Measurements from ENCODE around the gene CDHR3. TPM values are rescaled to one million over a fixed set of nuclear protein-coding genes. Genes with fewer than 3 reads are reported as not detected.
"Not testable (repeated sequence)": the region's sequence is repeated elsewhere in the genome, so short reads cannot be mapped to it uniquely, and the experiment has no call there.

The CDHR3 gene
- 0.99 TPM for polyA plus RNA-seq (2013, experiment 1 of 2; ENCODE audit: insufficient read length)
- polyA plus RNA-seq (2013, experiment 2 of 2; ENCODE audit: insufficient read length) = 1.6 TPM

DNA sequence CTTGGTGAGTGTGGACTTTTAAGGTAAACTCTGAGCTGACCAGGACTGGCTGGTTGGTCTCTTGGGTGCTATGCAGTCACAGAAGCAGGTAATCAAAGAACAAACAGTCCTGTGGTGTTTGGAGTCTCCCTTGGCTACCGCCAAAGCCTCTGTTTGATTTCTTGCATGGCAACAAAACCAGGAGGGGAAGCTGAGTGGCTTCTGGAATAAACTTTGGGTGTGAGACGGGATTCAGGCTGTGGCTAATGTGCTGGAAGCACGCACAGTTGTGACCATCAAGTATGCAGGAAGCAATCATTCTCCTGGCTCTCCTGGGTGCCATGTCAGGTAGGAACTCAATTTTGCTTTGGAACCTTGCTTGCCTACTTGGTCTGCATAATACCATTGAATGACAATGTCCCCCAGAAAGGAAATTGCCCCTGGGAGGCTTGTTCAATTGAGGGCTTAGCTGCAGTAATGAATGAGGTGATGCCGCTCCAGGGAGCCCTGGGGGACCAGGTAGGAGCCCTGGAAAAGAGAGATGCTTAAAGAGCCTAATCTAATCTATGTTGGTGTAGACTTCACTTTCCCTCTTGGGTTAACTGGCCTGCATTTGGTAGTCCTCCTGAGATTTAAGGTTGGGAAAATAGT lies at the start of gene CDHR3:
CDHR3 (plus strand) TSS at position 227 of the 630 bp plus-strand sequence; CDS start at position 282, 55 bp downstream.
- no peak for DNase-seq

DNA sequence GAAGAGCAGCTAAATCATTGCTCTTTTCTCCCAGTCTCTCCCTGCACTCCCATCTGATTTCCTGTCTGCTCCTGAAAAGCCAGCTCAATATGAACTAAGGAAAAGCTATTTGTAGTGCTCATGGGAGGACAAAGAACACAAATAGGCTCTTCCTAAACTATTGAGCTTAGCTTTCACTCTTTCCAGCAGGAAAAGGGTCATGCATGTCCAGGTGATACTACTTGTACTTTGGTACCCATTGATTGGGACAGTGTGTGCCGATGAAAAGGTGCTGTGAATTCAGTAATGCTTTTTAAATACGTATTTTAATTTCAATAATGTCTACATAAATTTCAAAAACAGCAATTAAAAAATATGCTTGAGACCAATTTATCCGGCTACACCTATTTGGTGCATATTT lies 49.1 kb upstream of the CDHR3 start:
- no peak for DNase-seq

GRCh38 chr7:105916603-105917002 lies 46.5 kb upstream of the CDHR3 start:
- DNase-seq = peak; percentile 49

GRCh38 chr7:105917659-105918058 lies 45.4 kb upstream of the CDHR3 start:
- DNase-seq = no peak

GRCh38 chr7:105920766-105921165 lies 42.3 kb upstream of the CDHR3 start:
- DNase-seq = peak; percentile 24

DNA sequence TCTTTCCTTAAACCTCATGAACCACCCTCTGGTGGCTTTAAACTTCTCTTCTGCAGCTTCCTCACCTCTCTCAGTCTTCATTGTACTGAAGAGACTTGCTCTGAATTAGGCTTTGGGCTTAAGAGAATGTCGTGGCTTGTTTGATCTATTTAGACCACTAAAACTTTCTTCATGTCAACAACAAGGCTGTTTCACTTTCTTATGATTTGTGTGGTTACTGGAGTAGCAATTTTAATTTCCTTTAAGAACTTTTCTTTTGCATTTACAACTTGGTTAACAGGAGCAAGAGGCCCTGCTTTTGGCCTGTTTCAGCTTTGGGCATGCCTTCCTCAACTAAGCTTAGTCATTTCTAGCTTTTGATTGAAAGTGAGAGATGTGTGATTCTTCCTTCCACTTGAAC lies 38.1 kb upstream of the CDHR3 start:
- no peak for DNase-seq

DNA sequence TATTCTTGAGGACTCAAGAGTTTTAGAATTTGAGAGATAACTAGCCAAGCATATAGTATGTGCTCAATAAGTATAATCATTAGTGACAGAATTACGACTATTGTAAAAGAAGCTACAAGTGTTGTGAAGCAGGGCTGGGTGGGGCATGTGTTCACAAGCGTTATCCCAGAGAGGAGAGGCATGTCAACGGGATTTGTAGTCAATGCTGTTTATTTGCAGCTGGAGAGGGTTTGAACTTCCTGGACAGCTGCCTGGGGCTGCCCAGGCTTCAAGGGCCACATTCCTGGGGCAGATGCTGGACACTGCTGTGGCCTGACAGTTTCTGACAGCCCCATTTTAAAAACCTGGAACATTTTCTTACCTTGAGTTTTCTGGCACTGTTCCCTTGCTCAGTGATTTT lies 36.9 kb upstream of the CDHR3 start:
- DNase-seq = no peak

GRCh38 chr7:105931179-105931578 lies 31.9 kb upstream of the CDHR3 start:
- no peak for DNase-seq

DNA sequence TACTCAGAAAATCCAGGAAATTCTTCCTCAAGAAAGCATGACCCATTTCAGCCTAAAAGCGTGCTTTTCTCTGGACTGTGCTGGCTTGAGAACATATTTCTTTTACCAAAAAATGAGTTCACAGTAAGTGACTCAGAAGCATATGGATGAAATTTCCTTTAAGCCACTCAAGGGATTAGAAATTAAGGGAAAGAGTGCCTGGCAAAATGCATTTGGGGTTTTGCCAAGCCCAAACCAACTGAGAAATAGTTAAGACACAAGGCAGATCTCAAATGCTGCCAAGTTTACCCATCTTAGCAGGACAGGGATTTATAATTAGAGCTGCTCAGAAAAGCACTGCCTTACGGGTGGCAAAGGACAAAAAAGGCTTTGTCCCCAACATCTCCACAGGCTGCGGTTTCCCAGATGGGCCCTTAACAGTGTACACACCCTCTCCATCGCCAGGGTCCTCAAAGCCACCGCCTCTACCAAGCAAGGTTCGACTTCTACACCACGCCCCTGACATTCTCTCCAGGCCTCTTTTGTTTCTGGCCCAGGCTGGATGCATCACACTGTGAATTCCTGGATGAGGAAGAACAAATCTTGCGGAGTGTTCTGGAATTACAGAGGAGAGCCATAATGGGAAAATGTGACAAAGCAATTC lies 30.1 kb upstream of the CDHR3 start:
- peak; percentile 98 for DNase-seq

- DNase-seq = peak; percentile 61
Measured at GRCh38 chr7:105934572-105935185, 28.4 kb upstream of the CDHR3 start.

DNA sequence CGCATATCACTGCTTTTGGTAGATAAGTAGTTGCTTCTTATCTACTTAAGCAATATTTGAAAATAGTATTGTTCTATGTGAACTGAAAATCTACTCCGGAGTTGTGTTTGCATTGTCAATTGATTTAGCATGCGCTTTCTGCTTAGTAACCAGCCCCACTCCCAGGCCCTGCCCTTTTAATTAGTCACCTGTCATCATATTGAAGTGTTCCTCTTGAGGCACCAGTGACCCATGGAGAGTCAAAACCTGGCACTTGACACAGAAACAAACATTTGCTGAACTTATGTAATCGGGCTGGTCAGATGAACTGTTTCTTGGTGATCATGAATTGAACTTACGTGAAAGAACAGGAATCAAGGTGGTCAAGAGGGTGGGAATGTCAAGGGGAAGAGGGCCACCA lies 27.8 kb upstream of the CDHR3 start:
- DNase-seq = no peak

GRCh38 chr7:105937411-105937810 lies 25.7 kb upstream of the CDHR3 start:
- no peak for DNase-seq

- no peak for DNase-seq
Measured at GRCh38 chr7:105940109-105940508, 23.0 kb upstream of the CDHR3 start.

DNA sequence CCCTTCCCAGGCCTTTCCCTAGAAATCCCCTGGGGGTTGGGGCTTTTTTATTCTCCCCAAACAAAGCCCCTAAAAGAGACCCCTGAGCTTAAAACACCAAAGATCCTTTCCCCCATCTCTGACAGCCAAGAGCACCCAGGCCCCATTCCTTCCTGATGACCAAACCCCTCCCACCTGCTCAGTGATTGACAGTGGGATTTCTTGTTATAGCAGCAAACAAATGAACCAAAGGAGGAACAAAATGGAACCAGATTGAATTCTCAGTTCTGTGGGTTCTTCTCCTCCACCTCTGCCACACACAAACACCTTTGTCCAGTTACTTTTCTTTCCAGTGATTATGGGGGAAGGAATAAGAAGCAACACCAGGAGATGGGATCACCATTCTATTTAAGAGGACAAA lies 21.5 kb upstream of the CDHR3 start:
- DNase-seq = no peak

DNA sequence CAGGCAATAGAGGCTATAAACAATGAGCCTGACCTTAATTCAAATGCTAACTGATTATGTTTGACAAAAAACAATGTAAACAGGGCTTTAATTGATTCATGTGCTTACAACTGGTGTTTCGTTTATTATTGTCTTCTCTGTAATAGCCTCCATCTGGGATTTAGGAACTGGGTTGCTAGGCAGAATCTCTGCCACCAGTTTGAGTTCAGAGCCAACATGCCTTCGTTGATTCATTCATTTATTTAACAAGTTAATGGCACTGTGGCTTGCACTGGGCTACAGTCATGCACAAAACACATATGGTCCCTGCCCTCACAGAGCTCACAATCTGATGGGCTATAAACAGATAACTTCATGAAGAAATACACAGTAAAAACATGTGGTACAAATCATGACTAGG lies 19.6 kb upstream of the CDHR3 start:
- DNase-seq = no peak

GRCh38 chr7:105945848-105946247 lies 17.2 kb upstream of the CDHR3 start:
- DNase-seq = no peak

GRCh38 chr7:105951597-105951996 lies 11.5 kb upstream of the CDHR3 start:
- DNase-seq = no peak

DNA sequence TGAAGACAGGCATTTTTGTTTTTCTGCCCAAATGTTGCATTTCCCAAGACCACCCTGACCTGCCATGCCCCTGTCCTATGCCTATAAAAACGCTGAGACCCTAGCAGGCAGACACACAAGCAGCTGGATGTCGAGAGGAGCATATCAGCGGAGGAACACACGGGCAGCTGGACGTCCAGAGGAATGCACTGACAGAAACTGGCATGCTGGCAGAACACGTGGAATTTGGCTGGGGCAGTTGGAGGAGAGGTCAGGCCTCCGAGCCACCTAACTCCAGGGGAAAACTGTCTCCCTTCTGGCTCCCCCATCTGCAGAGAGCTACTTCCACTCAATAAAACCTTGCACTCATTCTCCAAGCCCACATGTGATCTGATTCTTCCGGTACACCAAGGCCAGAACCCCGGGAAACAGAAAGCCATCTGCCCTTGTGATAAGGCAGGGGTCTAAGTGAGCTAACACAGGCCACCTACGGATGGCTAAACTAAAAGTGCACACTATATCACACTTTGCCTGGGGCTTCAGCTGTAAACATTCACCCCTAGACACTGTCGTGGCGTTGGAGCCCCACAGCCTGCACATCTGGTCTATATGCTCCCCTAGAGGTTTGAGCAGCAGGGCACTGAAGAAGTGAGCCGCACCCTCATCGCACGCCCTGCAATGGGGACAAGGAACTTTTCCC lies 10.0 kb upstream of the CDHR3 start:
- DNase-seq = no peak

DNA sequence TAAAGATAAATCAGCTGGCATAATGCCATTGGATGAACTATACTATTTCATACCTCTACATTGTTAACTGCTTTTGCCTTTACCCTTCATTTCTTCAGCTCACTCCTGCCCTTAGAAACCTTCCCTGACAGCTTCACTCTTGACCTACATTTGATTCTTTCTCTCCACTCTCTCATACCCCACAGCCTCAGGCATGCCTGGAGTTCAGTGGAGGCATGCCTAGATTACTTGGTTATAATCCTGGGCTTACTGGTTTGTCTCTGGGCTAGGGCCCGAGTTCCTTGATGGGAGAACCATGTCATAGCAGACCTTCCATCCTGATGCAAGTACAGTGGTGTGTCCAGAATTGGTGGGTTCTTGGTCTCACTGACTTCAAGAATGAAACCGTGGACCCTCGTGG lies 8.4 kb upstream of the CDHR3 start:
- DNase-seq = no peak

GRCh38 chr7:105955651-105956466 lies 7.2 kb upstream of the CDHR3 start:
- DNase-seq = not testable (repeated sequence)

DNA sequence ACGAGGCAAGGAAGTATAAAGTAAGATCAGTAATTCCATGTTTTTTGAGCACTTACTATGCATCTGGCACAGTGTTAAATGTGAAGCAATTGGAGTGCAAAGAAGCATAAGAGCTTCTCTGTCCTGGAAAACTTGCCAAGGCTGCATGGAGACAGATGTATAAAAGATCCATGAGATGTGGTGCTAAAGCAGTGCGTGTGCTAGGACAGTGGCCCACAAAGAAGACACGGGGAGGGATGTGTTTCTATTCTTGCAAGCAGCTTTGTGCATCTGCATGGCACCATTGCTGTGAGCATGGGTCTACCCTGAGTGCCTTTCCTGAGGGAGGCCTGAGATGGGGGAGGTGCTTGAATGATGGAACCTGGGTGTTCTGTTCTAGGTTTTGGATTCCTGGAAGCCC lies 5.1 kb upstream of the CDHR3 start:
- DNase-seq = no peak

- no peak for DNase-seq
Measured at GRCh38 chr7:105962353-105962752, 711 bp upstream of the CDHR3 start.

DNA sequence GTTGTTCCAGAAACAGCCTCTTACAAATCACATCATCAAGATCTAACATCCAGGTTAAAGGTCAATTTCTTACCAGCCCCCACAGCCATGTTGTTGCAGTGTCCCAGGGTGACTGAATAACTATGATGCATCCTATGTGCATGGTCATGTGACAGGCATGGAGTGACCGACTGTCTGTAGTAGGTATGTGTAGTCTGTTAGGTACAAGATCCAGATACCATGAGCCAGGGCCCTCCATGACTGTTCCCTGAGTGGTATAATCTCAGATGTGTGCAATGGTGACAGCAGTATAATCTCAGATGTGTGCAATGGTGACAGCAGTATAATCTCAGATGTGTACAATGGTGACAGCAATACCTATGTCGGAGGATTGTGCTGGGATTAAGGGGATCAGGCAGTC lies 8.8 kb downstream of the CDHR3 start:
- DNase-seq = no peak

Data from fibroblast of skin of scalp (primary cell).